CD4-positive, alpha-beta T cell treated with Interleukin-6 at 100 ng/mL for 8 hours (primary cell): ENCODE measurements around the gene WNT9A.
"Not testable (repeated sequence)": the region's sequence is repeated elsewhere in the genome, so short reads cannot be mapped to it uniquely, and the experiment has no call there.

Experiments
- DNase-seq: peaks from one replicate; pipeline ENCODE4 v3.0.0-alpha.2; 2020; ENCODE audit warnings: mixed read lengths, low spot score

The WNT9A gene

GRCh38 chr1:227910511-227911153 lies 37.1 kb downstream of the WNT9A start:
- DNase-seq = no peak

- not testable (repeated sequence) for DNase-seq
Observed at GRCh38 chr1:227909923-227910328, 37.8 kb downstream of the WNT9A start.

- DNase-seq = no peak
Observed at GRCh38 chr1:227909188-227909587, 38.5 kb downstream of the WNT9A start.

DNA sequence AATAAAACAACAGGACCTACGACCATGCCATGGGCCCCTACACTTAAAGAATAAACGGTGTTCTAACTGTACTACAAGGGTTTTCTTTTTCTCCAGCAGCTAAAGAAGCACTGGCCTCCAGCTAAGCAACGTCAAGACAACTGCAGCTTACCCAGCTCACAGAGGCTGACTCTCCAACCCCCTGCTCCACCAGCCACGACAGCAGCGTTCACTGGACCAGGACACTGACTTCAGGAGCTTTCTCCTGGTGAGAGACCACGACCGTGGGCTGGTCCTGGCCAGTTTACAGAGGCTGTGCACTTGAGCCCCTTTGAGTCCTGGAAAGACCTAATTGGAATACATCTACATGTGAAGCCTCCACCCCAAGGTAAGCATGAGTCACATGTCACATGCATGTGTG lies 39.4 kb downstream of the WNT9A start:
- DNase-seq = no peak

GRCh38 chr1:227907439-227908015 lies 40.2 kb downstream of the WNT9A start:
- no peak for DNase-seq

- no peak for DNase-seq
Observed at GRCh38 chr1:227906550-227907071, 41.1 kb downstream of the WNT9A start.

DNA sequence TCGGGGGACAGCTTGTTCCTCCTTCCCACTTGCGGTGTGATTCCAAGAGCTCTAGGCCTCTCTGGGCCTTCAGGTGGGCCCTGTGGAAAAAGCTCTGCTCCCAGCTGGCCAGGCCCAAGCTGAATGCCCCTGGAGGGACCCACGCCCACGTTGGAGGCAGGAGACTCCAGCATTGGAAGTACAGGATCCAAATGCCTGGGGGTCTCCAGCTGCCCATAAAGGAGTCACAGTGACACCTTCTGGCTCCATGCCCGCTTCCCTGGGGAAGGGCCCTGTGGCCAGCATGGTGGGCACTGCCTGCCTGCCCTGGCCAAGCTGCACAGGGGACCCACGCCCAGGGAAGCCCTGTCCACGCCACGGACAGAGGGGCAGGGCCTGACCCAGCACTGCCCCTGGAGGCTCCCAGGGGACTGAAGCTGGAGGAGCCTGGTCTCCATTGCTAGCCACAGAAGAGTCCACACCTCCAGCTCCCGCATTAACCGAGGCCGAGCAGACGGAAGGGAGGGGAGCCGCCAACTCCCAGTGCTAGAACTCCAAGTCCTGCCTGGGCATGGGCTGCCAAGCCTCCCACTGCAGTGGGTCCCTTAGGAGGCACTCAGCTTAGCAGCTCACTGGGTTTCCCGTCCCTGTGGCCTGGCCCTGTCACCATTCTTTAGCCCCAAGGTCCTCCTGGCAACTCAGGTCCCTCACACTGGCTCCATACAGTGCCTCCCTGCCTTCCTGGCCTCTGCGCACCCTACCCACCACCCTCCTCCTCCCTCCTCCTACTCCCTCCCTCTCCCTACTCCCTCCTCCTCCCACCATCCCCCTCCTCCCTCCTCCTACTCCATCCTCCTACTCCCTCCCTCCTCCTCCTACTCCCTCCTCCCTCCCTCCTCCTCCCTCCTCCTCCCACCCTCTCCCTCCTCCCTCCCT lies 41.9 kb downstream of the WNT9A start:
- no peak for DNase-seq

- no peak for DNase-seq
Observed at GRCh38 chr1:227904541-227905335, 43.0 kb downstream of the WNT9A start.

DNA sequence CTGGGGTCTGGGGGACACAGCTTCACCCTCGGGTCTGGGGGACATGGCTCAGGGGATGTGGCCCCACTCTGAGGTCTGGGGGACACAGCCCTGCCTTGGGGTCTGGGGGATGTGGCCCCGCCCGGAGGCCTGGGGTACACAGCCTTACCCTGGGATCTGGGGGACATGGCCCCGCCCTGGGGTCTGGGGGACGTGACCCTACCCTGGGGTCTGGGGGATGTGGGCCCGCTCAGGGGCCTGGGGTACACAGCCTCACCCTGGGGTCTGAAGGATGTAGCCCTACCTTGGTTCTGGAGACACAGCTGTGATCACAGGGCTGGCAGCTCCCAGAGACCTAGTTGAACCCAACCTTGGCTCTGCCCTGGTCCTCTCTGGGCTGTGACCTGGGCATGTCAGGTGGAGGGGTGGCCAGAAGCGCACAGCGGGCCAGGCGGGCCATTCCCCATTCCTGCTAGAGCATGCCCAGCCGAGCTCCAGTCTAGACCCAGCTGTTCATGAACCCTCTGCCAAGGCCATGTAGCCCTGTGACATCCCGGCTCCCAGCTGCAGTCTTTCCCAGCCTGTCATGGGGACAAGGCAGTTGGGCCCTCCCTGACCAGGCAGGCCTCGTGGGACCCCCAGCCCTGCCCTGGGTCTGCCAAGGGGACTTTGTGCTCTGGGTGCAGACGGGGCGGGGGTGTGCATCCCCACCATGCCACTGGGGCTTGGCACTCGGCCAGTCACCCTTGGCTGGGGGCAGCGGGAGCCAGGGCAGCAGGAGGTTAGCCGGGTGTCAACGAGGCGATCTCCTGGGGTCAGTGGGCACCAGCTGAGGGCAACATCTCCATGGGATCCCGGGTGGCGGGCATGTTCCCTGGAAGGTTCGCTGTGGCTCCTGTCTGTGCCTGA lies 43.9 kb downstream of the WNT9A start:
- no peak for DNase-seq

GRCh38 chr1:227903061-227903521 lies 44.6 kb downstream of the WNT9A start:
- no peak for DNase-seq

- DNase-seq = no peak
Observed at GRCh38 chr1:227902641-227902990, 45.1 kb downstream of the WNT9A start.

- DNase-seq = no peak
Observed at GRCh38 chr1:227901906-227902640, 45.7 kb downstream of the WNT9A start.

DNA sequence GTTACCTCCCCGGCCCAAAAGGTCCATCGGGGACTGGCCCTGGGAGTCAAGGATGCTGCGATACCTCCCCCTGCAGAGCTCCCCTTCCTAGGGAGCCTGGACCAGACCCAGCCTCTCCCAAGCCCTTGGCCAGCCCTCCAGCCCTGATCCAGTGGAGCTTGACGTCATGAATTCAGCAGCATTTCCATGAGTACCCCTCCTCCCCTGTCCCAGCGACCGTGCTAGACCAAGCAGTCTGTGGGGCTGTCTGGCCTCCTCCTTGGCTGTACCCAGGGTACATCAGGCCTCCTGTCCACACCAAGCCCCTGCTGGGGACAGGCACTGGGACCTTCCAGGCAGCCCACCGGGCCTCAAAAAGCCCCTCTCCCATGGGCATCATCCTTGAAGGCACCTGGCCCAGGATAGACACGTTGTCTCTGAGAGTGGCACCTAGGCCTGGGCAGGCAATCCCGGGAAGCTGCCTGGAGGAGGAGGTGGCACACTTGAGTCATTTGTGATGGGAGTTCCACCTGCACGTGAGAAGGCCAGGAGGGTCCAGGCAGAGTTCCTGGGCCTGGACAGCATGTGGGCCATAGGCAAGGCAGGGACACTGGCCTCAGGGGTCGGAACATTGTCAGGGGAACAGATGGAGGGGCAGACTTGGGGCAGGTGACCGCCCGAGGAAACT lies 46.4 kb downstream of the WNT9A start:
- no peak for DNase-seq

GRCh38 chr1:227900571-227901051 lies 47.1 kb downstream of the WNT9A start:
- no peak for DNase-seq

DNA sequence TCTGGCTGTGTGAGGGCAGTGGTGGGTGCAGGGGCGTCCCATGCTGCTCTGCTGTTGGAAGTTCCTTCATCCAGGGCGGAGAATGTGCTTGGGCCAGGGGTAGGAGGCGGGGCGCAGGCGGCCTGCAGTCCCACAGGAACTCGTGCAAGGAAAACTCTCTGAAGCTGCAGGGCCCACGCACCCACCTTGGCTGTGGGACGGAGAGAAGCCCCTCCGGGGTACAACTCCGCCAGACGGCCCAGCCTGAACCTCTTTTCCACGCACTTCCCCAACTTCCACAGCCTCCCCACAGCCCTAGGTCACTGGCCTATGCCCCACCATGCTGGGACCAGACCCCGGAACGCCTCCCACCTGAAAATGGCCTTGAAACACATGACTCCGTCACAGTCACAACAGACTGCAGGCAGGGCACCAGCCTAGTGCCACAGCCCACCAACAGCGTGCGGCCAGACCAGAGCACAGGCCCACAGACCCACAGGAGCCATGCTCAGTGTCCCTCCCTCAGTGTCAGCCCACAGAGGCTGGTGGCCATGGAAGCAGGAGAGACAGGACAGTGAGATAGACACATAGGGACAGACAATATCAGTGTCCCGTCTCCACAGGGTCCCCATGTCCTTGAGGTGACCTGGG lies 47.8 kb downstream of the WNT9A start:
- DNase-seq = no peak

GRCh38 chr1:227899141-227899819 lies 48.5 kb downstream of the WNT9A start:
- DNase-seq = no peak

GRCh38 chr1:227898502-227899140 lies 49.1 kb downstream of the WNT9A start:
- DNase-seq = no peak
